Measurements from ENCODE around the gene TMEM220. TPM values are rescaled to one million over a fixed set of nuclear protein-coding genes. Genes with fewer than 3 reads are reported as not detected.
"Not testable (repeated sequence)": the region's sequence is repeated elsewhere in the genome, so short reads cannot be mapped to it uniquely, and the experiment has no call there.

Gene TMEM220
- total and polyA plus RNA-seq, 5 donors from 2014 or later: 0.15 to 3.1 (median 2.0) TPM

DNA sequence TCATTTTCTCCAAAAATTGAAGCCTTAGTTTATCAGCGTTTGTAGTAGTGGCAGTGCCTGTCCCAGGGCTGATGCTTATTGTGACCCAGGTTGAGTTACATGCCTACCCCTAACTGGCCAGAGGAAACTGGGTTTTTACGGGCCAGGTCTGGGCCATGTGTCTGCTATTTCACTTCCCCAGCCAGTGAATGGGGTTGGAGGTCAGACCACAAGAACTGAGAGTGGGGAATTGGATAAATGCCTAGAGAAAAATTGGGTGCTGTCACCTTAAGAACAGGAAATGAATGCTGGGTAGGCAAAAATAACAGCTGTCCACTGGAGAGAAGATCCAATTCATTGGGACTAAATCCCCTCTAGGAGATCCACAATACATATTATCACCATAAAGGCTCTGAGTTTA is 27.2 kb downstream of the TMEM220 start:
- H3K27ac ChIP-seq (ENCODE audit: insufficient read depth, low read length, poor library complexity, severe bottlenecking): no peak overlapping the region
- no peak for DNase-seq
- H3K27me3 Mint-ChIP-seq: no peaks in the 10 kb centered on the region
- ATAC-seq (ENCODE audit: low read depth in 2 of 2): no peak
- peaks cover 49 to 75% (median 64%) of the 10 kb centered on the region in 4 donors for H3K4me1 Mint-ChIP-seq
- H3K36me3 ChIP-seq (ENCODE audit: control insufficient read depth, insufficient read depth, low read length): peaks cover 26% of the 10 kb centered on the region
- peak overlapping the region; percentile 28 for H3K4me3 ChIP-seq (ENCODE audit: low read depth, low read length)
- no peaks in the 10 kb centered on the region for H3K9me3 Mint-ChIP-seq
- peaks cover 47% of the 10 kb centered on the region for H3K4me1 ChIP-seq (ENCODE audit: control insufficient read depth, insufficient read depth, low read length, poor library complexity, severe bottlenecking)
- H3K36me3 Mint-ChIP-seq: peaks cover 12% of the 10 kb centered on the region
- peak overlapping the region; percentile 22 to 76 (median 54) for H3K4me3 Mint-ChIP-seq
- H3K27me3 ChIP-seq (ENCODE audit: control insufficient read depth, insufficient read depth, low read length): no peaks in the 10 kb centered on the region
- no peaks in the 10 kb centered on the region for H3K9me3 ChIP-seq (ENCODE audit: control insufficient read depth in 2 of 2, low read length in 2 of 2)
- H3K27ac Mint-ChIP-seq: peak overlapping the region; percentile 74 to 89 (median 89)

DNA sequence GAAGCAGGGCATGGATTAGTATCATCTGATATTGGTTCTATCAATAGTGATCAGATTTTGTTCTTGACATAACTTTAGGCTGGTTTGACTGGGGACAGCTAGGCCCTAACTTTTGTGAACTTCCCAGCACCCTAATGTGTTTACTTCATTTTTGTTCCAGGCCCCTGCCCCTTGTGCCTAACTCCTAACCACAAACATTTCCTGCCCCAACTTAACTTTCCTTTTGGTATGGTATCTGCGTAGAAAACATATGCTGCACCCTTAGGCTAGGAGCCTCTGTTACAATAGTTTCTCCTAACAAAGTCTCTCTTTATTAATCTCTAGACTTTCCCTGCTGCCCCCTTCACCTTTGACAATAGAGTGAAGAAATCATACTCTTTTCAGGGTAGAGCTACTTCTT is 30.0 kb downstream of the TMEM220 start:
- ATAC-seq (ENCODE audit: low read depth in 2 of 2) (no peak), DNase-seq (peak in 2 of 3 donors; percentile 33 to 70)
- Mint-ChIP-seq H3K9me3 (no peaks in the 10 kb centered on the region), H3K27me3 (no peaks in the 10 kb centered on the region), H3K27ac (peak overlapping the region; percentile 65 to 93 (median 84)), H3K4me1 (peaks cover 47 to 78% (median 66%) of the 10 kb centered on the region in 4 donors), H3K36me3 (no peaks in the 10 kb centered on the region), H3K4me3 (peak overlapping the region; percentile 81 to 87 (median 86))
- peaks cover 1% of the 10 kb centered on the region for H3K36me3 ChIP-seq (ENCODE audit: control insufficient read depth, insufficient read depth, low read length)
- H3K4me1 ChIP-seq (ENCODE audit: control insufficient read depth, insufficient read depth, low read length, poor library complexity, severe bottlenecking): peaks cover 52% of the 10 kb centered on the region
- H3K9me3 ChIP-seq (ENCODE audit: control insufficient read depth in 2 of 2, low read length in 2 of 2): no peaks in the 10 kb centered on the region
- peak overlapping the region; percentile 91 for H3K27ac ChIP-seq (ENCODE audit: insufficient read depth, low read length, poor library complexity, severe bottlenecking)
- no peaks in the 10 kb centered on the region for H3K27me3 ChIP-seq (ENCODE audit: control insufficient read depth, insufficient read depth, low read length)
- peak overlapping the region; percentile 75 for H3K4me3 ChIP-seq (ENCODE audit: low read depth, low read length)

DNA sequence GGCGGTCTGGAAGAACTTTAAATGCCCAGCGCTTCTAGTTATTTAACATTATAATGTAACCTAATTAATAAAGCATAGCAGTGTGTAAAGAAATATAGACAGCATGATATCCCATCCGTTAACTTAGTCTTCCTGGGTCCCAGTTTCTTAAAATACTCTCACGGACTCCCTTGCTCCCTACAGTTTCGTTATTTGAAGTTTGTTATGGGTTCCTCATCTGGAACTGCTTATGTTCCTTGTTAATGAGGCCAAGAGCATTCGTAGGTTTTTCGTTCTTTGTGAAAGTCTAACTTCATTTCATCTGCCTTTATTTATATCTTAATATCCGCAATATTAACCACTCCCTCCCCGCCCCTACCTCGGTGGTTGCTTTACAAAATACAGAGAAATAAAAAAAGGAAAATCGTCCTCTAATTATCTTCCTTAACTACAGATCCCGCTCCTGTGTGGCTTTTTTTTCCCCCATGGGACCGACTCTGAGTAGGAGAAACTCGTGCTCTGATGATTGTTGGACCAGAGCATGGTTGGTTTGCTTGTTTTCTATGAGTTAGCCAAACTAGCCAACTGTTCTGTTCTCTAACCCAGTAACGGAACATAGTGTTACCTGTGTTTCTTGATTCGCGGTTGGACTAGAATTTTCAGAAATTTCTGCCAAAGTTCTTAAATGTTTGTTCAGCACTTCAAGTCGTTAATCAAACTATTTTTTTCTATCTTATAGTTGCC is 31.6 kb downstream of the TMEM220 start:
- peaks cover 39 to 76% (median 59%) of the 10 kb centered on the region in 4 donors for H3K4me1 Mint-ChIP-seq
- peak in 1 of 3 donors; percentile 13 for DNase-seq
- Histone ChIP-seq H3K27me3 (ENCODE audit: control insufficient read depth, insufficient read depth, low read length) (no peaks in the 10 kb centered on the region), H3K27ac (ENCODE audit: insufficient read depth, low read length, poor library complexity, severe bottlenecking) (peak overlapping the region; percentile 91), H3K36me3 (ENCODE audit: control insufficient read depth, insufficient read depth, low read length) (peaks cover 6% of the 10 kb centered on the region), H3K4me3 (ENCODE audit: low read depth, low read length) (peak overlapping the region; percentile 99), H3K4me1 (ENCODE audit: control insufficient read depth, insufficient read depth, low read length, poor library complexity, severe bottlenecking) (peaks cover 52% of the 10 kb centered on the region), H3K9me3 (ENCODE audit: control insufficient read depth in 2 of 2, low read length in 2 of 2) (no peaks in the 10 kb centered on the region)
- peaks cover 10% of the 10 kb centered on the region for H3K36me3 Mint-ChIP-seq
- H3K4me3 Mint-ChIP-seq: peak overlapping the region; percentile 95 to 100 (median 97)
- no peak for ATAC-seq (ENCODE audit: low read depth in 2 of 2)
- peak overlapping the region; percentile 93 to 96 (median 95) for H3K27ac Mint-ChIP-seq
- H3K27me3 Mint-ChIP-seq: no peaks in the 10 kb centered on the region
- no peaks in the 10 kb centered on the region for H3K9me3 Mint-ChIP-seq

DNA sequence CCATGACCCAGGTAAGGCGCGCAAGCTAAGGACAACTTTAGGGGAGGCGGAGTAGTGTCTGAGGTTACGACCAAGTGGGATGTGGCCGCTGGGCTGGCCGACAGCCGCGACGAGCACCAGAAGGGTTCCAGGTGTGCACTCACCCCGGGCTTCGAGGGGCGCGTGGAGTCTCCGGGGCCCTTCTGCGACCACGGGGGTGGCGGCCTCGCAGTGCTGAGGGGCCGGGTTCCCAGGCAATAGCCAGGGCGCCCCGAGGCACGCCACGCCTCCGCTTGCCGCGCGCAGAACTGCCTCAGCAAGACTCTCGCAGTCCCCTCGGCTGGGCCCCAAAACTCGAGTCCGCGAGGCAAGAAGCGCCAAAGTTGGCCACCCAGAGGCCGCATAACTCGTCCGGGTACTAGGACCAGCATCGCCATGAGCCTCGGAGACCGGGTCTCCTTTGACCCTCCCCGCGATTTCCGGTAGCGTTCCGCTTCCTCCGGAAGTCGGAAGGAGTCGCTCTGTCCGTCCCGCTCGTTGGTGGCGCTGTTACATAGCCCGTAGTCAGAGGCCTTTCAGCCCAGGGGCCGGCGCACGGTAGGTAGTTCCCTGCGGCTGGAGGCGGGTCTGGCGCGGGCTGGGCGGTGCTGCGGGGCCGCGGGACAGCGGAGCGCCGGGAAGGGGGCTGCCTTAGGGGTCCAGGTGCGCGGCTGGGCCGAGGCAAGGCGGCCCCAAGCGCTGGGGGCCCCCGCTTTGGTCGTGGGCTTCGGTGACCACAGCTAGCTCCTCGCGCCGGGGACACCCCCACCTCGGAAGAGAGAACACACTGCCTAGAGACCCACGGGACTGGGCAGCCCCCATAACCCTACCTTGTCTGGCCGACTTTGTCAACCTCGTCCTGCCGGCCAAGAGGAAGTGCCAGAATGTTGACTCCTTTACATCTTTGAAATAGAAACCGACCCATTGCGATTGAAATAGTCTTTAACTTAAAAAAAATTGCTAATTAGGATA is 32.4 kb downstream of the TMEM220 start, which contains the start of the genes ADPRM and SCO1:
TSS of gene ADPRM (plus strand) at position 503 of the 990 bp plus-strand sequence. CDS start 7,333 bp downstream, outside the sequence.
TSS of gene SCO1 (minus strand) at position 442 of the 990 bp plus-strand sequence. CDS start at position 416, 26 bp downstream.
- Mint-ChIP-seq H3K4me1 (peaks cover 30 to 71% (median 58%) of the 10 kb centered on the region in 4 donors), H3K36me3 (peaks cover 19% of the 10 kb centered on the region), H3K4me3 (peak within 1 kb of the TSS; percentile 95 to 100 (median 97)), H3K9me3 (no peaks in the 10 kb centered on the region), H3K27me3 (no peaks in the 10 kb centered on the region), H3K27ac (peak within 1 kb of the TSS; percentile 95 to 98 (median 96))
- ATAC-seq (ENCODE audit: low read depth in 2 of 2): peak; percentile 98
- H3K4me3 ChIP-seq (ENCODE audit: low read depth, low read length): peak within 1 kb of the TSS; percentile 99
- H3K4me1 ChIP-seq (ENCODE audit: control insufficient read depth, insufficient read depth, low read length, poor library complexity, severe bottlenecking): peaks cover 43% of the 10 kb centered on the region
- H3K27me3 ChIP-seq (ENCODE audit: control insufficient read depth, insufficient read depth, low read length): no peaks in the 10 kb centered on the region
- peak; percentile 87 to 95 (median 88) for DNase-seq
- H3K9me3 ChIP-seq (ENCODE audit: control insufficient read depth in 2 of 2, low read length in 2 of 2): no peaks in the 10 kb centered on the region
- peaks cover 13% of the 10 kb centered on the region for H3K36me3 ChIP-seq (ENCODE audit: control insufficient read depth, insufficient read depth, low read length)
- H3K27ac ChIP-seq (ENCODE audit: insufficient read depth, low read length, poor library complexity, severe bottlenecking): peak within 1 kb of the TSS; percentile 91

DNA sequence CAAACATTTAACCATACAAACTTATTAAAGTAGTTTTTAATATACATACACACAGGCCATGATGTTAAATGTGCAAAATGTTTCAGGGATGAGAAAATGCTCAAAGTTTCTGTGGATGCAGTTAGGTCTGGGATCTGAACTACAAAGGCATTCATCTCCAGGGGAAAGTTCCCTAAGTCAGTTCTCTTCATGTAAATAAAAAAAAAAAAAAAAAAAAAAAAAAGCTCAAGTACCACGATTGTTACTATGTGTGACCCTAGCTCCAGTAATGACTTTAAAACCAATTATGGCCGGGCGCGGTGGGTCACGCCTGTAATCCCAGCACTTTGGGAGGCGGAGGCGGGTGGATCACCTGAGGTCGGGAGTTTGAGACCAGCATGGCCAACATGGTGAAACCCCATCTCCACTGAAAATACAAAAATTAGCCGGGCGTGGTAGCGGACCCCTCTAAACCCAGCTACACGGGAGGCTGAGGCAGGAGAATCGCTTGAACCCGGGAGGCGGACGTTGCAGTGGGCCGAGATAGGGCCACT is 33.9 kb downstream of the TMEM220 start:
- not testable (repeated sequence) for H3K9me3 ChIP-seq (ENCODE audit: control insufficient read depth in 2 of 2, low read length in 2 of 2); H3K27ac ChIP-seq (ENCODE audit: insufficient read depth, low read length, poor library complexity, severe bottlenecking); ATAC-seq (ENCODE audit: low read depth in 2 of 2); H3K27me3 Mint-ChIP-seq; H3K27me3 ChIP-seq (ENCODE audit: control insufficient read depth, insufficient read depth, low read length); H3K9me3 Mint-ChIP-seq; DNase-seq
- peak overlapping the region; percentile 94 for H3K4me3 ChIP-seq (ENCODE audit: low read depth, low read length)
- Mint-ChIP-seq H3K4me3 (peak overlapping the region; percentile 84 to 98 (median 96)), H3K4me1 (peaks cover 25 to 61% (median 52%) of the 10 kb centered on the region in 4 donors), H3K27ac (peak overlapping the region in 2 of 3 donors; percentile 91 to 95), H3K36me3 (peaks cover 29% of the 10 kb centered on the region)
- peaks cover 26% of the 10 kb centered on the region for H3K36me3 ChIP-seq (ENCODE audit: control insufficient read depth, insufficient read depth, low read length)
- peaks cover 36% of the 10 kb centered on the region for H3K4me1 ChIP-seq (ENCODE audit: control insufficient read depth, insufficient read depth, low read length, poor library complexity, severe bottlenecking)

DNA sequence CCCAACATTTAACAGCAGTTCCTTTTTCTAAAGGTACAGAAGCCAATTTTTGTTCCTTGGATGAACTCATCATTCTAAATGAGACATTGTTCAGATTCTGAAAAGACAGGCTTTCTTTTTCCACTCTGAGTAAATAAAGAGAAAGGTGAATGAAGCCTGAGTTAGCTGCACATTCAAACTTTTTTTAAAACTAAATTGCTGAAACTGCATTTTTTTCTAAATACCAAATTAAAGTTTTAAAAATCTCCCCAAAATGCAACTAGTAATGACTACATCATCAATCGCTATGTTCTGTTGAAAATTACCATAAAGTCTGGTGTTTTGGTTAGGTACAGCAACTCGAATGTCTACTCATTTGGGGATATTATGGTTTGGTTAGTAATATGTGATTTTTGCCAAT is 42.3 kb downstream of the TMEM220 start:
- Mint-ChIP-seq H3K36me3 (peaks cover 55% of the 10 kb centered on the region), H3K9me3 (no peaks in the 10 kb centered on the region), H3K27ac (no peak overlapping the region), H3K27me3 (no peaks in the 10 kb centered on the region), H3K4me3 (no peak overlapping the region), H3K4me1 (peaks cover 28 to 38% (median 30%) of the 10 kb centered on the region in 4 donors)
- no peak overlapping the region for H3K4me3 ChIP-seq (ENCODE audit: low read depth, low read length)
- H3K27me3 ChIP-seq (ENCODE audit: control insufficient read depth, insufficient read depth, low read length): no peaks in the 10 kb centered on the region
- no peaks in the 10 kb centered on the region for H3K4me1 ChIP-seq (ENCODE audit: control insufficient read depth, insufficient read depth, low read length, poor library complexity, severe bottlenecking)
- ATAC-seq (ENCODE audit: low read depth in 2 of 2) (no peak), DNase-seq (no peak)
- peaks cover 69% of the 10 kb centered on the region for H3K36me3 ChIP-seq (ENCODE audit: control insufficient read depth, insufficient read depth, low read length)
- H3K9me3 ChIP-seq (ENCODE audit: control insufficient read depth in 2 of 2, low read length in 2 of 2): no peaks in the 10 kb centered on the region
- H3K27ac ChIP-seq (ENCODE audit: insufficient read depth, low read length, poor library complexity, severe bottlenecking): no peak overlapping the region

DNA sequence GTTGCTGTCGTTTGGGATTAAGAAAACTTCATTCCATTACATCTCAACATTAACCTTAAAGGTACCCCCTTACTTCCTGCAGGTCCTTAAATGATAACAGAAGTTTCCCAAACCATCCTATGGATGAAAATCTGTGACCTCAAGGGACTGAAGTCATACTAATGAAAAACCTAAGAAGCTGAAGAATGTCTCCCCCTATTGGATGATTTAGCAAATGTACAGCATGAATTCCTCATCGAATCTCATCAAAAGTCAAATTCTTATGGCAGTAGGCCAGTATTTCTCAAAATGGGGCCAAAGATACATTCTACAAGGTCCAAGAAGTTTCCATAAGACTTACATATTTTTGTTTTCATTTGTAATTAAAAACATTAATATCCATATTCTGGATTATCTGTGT is 46.0 kb downstream of the TMEM220 start:
- Mint-ChIP-seq H3K9me3 (no peaks in the 10 kb centered on the region), H3K4me3 (no peak overlapping the region), H3K36me3 (peaks cover 49% of the 10 kb centered on the region), H3K27ac (peak overlapping the region in 1 of 3 donors; percentile 22), H3K27me3 (no peaks in the 10 kb centered on the region), H3K4me1 (peaks cover 8 to 18% (median 16%) of the 10 kb centered on the region in 4 donors)
- H3K27ac ChIP-seq (ENCODE audit: insufficient read depth, low read length, poor library complexity, severe bottlenecking): no peak overlapping the region
- H3K4me3 ChIP-seq (ENCODE audit: low read depth, low read length): no peak overlapping the region
- no peak for ATAC-seq (ENCODE audit: low read depth in 2 of 2)
- DNase-seq: peak in 1 of 3 donors; percentile 44
- no peaks in the 10 kb centered on the region for H3K4me1 ChIP-seq (ENCODE audit: control insufficient read depth, insufficient read depth, low read length, poor library complexity, severe bottlenecking)
- no peaks in the 10 kb centered on the region for H3K9me3 ChIP-seq (ENCODE audit: control insufficient read depth in 2 of 2, low read length in 2 of 2)
- peaks cover 77% of the 10 kb centered on the region for H3K36me3 ChIP-seq (ENCODE audit: control insufficient read depth, insufficient read depth, low read length)
- H3K27me3 ChIP-seq (ENCODE audit: control insufficient read depth, insufficient read depth, low read length): no peaks in the 10 kb centered on the region

Measured in CD4-positive, CD25-positive, alpha-beta regulatory T cell (primary cell).